Activated T-helper 1 cell treated with anti-CD3 and anti-CD28 coated beads, Interleukin-12 subunit alpha, Interleukin-12 subunit beta, Interleukin-2, Interleukin-4 antibody, amounts not matched to agents 30 ng/mL and 10 ng/mL and 1 ng/mL, durations not matched to agents 14 hours and 24 hours and 36 hours (primary cell): Measurements from ENCODE around the gene ANO2. TPM values are rescaled to one million over a fixed set of nuclear protein-coding genes. Genes with fewer than 3 reads are reported as not detected.
"Not testable (repeated sequence)": the region's sequence is repeated elsewhere in the genome, so short reads cannot be mapped to it uniquely, and the experiment has no call there.

Experiments used
- DNase-seq: peaks from one replicate; pipeline ENCODE4 v3.0.0; 2021; ENCODE audit warnings: low spot score
- H3K27ac Mint-ChIP-seq: one replicate; pipeline ENCODE4 v1.8.0; 2021; ENCODE audit warnings: mild to moderate bottlenecking, mixed read lengths
- H3K27me3 Mint-ChIP-seq: one replicate; pipeline ENCODE4 v1.8.0; 2022; ENCODE audit warnings: mild to moderate bottlenecking, moderate library complexity, mixed read lengths; ENCODE audit not compliant: insufficient read depth
- H3K36me3 Mint-ChIP-seq: one replicate; pipeline ENCODE4 v1.8.0; 2021; ENCODE audit warnings: low read depth, mixed read lengths
- H3K4me1 Mint-ChIP-seq: one replicate; pipeline ENCODE4 v1.8.0; 2021; ENCODE audit warnings: low read depth, mixed read lengths
- H3K4me3 Mint-ChIP-seq: one replicate; pipeline ENCODE4 v1.8.0; 2021; ENCODE audit warnings: mild to moderate bottlenecking, moderate library complexity, mixed read lengths
- H3K9me3 Mint-ChIP-seq: one replicate; pipeline ENCODE4 v1.8.0; 2021; ENCODE audit warnings: mixed read lengths
- intact Hi-C: fragments of 100-400 bp; cut with micrococcal nuclease; formaldehyde crosslinking; loops from one replicate; pipeline ENCODE4 v1.15.1; 2024
- total RNA-seq: library from RNA; stranded (reverse); gene quantifications from 2 replicates; pipeline ENCODE4 v1.2.3, GENCODE V29; 2022

The ANO2 gene
- total RNA-seq, 1 donor from 2014 or later, result not detected

DNA sequence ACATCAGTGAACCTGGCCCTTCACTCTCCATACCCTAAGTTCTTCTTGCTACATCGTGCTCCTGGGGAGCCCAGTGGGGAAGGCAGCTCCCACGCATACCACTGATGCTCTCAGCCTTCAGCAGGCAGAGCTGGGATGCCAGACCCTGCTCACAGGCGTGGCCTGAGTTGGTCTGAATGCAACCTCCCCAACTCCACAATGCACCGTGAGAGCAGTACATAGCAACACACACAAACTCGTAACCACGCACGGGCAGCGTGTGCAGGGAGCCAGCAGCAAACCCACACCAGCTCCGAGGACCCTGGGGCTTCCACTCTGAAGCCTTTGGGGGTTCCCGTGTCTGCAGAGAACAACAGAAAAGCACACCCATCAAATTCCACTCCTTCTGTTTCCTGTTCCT lies 37.3 kb downstream of the ANO2 start:
- intact Hi-C loops, result no loop called here
- Mint-ChIP-seq H3K9me3 (no peaks in the 10 kb centered on the region), H3K4me3 (no peak overlapping the region), H3K36me3 (no peaks in the 10 kb centered on the region), H3K27me3 (no peaks in the 10 kb centered on the region), H3K4me1 (no peaks in the 10 kb centered on the region), H3K27ac (no peak overlapping the region)
- no peak for DNase-seq

DNA sequence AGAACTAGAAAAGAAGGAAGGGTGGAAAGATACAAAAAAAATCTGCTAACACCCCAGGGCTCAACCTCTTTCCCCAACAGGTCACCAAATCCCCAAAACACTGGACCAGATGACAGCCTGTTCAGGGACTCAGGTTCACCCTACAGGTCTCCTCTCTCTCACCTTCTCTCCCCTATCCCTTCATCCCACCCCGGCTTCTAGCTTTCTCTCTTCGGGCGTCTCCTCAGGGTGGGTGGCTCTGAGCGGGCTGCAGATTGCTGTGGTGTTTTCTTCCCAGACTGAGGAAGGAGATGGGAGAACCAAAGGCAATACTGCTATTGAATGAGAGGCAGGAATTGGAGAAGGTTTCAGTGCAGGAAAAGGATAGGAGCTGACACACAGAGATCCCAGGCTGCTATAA lies 39.3 kb downstream of the ANO2 start:
- Mint-ChIP-seq H3K4me3 (no peak overlapping the region), H3K4me1 (no peaks in the 10 kb centered on the region), H3K27ac (no peak overlapping the region), H3K36me3 (no peaks in the 10 kb centered on the region), H3K27me3 (no peaks in the 10 kb centered on the region), H3K9me3 (no peaks in the 10 kb centered on the region)
- intact Hi-C loops, result no loop called here
- DNase-seq, result no peak

DNA sequence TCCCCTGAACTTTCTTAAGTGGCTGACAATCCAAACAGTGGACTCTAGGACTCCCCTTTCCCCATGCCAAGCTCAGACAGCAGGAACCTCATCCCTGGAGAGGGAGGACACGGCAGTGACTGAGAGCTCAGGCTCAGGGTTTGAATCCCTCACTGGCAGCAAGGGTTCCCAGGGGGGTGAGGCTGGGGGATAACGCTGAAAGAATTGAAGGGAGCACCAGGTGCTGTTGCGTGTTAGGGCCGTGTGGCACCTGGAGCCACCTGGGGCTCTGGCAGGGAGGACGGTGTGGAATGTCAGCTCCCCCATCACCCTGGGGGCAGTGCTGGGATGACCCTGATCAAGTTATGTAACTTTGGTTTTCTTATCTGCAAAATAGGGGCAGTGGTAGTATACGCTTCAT lies 40.1 kb downstream of the ANO2 start:
- Mint-ChIP-seq H3K27me3 (no peaks in the 10 kb centered on the region), H3K9me3 (no peaks in the 10 kb centered on the region), H3K27ac (no peak overlapping the region), H3K36me3 (no peaks in the 10 kb centered on the region), H3K4me1 (no peaks in the 10 kb centered on the region), H3K4me3 (no peak overlapping the region)
- DNase-seq, result no peak
- intact Hi-C loops, result no loop called here

- no peak for DNase-seq
- no peak overlapping the region for H3K4me3 Mint-ChIP-seq
- H3K9me3 Mint-ChIP-seq, result no peaks in the 10 kb centered on the region
- intact Hi-C loops, result no loop called here
- no peak overlapping the region for H3K27ac Mint-ChIP-seq
- H3K4me1 Mint-ChIP-seq, result no peaks in the 10 kb centered on the region
- no peaks in the 10 kb centered on the region for H3K27me3 Mint-ChIP-seq
- H3K36me3 Mint-ChIP-seq, result no peaks in the 10 kb centered on the region
Measured at GRCh38 chr12:5904441-5904840, 40.6 kb downstream of the ANO2 start.

GRCh38 chr12:5902736-5903135 lies 42.3 kb downstream of the ANO2 start:
- DNase-seq, result no peak
- Mint-ChIP-seq H3K4me1 (no peaks in the 10 kb centered on the region), H3K27me3 (peaks cover under 1% of the 10 kb centered on the region), H3K9me3 (no peaks in the 10 kb centered on the region), H3K4me3 (no peak overlapping the region), H3K27ac (no peak overlapping the region), H3K36me3 (no peaks in the 10 kb centered on the region)
- intact Hi-C loops, result no loop called here

DNA sequence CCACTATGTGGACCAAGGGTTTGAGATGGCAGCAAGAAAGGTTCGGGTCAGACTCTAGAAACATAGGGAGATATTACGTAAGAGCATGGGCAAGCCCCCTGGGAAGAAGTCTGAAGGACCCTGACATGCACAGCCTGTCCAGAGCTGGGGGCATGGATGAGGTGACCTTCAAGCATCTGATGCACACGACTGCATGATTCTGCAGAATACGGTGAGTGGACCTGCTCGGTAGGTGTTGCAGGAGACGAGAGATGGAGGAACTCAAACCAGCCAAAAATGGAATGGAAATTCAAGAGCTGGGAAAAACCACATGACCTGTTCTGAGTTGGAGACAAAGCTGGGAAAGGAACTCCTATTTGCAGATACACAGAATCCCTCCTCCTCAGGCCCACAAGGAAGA lies 43.6 kb downstream of the ANO2 start:
- Mint-ChIP-seq H3K27ac (no peak overlapping the region), H3K9me3 (no peaks in the 10 kb centered on the region), H3K4me3 (no peak overlapping the region), H3K4me1 (no peaks in the 10 kb centered on the region), H3K36me3 (no peaks in the 10 kb centered on the region), H3K27me3 (peaks cover 1% of the 10 kb centered on the region)
- no peak for DNase-seq
- intact Hi-C loops, result no loop called here

DNA sequence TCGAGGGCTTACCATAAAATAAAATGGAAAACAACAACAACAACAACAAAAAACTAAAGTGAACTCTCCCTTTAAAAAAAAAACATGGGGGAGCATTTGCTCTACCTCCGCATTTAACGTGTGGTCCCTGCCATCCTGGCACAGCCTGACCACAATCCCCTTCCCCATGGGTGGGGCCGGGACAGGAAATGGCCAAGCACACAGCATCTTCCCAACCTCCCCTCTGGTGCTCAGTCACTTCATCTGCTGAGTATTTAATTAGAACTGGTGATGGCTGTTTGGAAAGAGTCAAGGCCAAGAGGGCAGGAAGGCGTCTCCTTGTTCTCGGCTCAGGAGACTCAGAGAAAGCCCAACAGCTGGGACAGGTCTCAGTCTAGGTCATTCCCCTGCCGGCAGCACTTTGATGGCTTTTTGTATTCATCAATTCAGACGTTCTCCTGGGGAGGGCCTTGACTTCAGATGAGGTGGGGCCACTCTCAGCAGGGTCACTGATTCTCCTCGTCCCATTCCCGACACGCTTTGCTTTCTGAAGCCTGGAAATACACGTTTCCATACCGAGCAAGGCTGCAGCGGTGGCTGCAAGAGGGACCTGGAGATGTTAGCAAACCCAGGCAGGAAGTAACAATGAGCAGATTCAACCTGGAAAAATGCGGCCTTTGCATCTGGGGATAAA lies 44.4 kb downstream of the ANO2 start:
- Mint-ChIP-seq H3K27ac (no peak overlapping the region), H3K4me3 (no peak overlapping the region), H3K4me1 (no peaks in the 10 kb centered on the region), H3K9me3 (no peaks in the 10 kb centered on the region), H3K27me3 (peaks cover 1% of the 10 kb centered on the region), H3K36me3 (no peaks in the 10 kb centered on the region)
- intact Hi-C loops, result no loop called here
- no peak for DNase-seq

- Mint-ChIP-seq H3K9me3 (no peaks in the 10 kb centered on the region), H3K27me3 (peaks cover 1% of the 10 kb centered on the region), H3K4me1 (no peaks in the 10 kb centered on the region), H3K4me3 (no peak overlapping the region), H3K36me3 (no peaks in the 10 kb centered on the region), H3K27ac (no peak overlapping the region)
- DNase-seq, result no peak
- intact Hi-C loops, result no loop called here
Measured at GRCh38 chr12:5900076-5900475, 45.0 kb downstream of the ANO2 start.

GRCh38 chr12:5899675-5900074 lies 45.4 kb downstream of the ANO2 start:
- H3K27me3 Mint-ChIP-seq, result peaks cover 3% of the 10 kb centered on the region
- no peaks in the 10 kb centered on the region for H3K36me3 Mint-ChIP-seq
- H3K9me3 Mint-ChIP-seq, result no peaks in the 10 kb centered on the region
- H3K27ac Mint-ChIP-seq, result no peak overlapping the region
- H3K4me1 Mint-ChIP-seq, result no peaks in the 10 kb centered on the region
- intact Hi-C loops, result no loop called here
- H3K4me3 Mint-ChIP-seq, result no peak overlapping the region
- DNase-seq, result no peak

DNA sequence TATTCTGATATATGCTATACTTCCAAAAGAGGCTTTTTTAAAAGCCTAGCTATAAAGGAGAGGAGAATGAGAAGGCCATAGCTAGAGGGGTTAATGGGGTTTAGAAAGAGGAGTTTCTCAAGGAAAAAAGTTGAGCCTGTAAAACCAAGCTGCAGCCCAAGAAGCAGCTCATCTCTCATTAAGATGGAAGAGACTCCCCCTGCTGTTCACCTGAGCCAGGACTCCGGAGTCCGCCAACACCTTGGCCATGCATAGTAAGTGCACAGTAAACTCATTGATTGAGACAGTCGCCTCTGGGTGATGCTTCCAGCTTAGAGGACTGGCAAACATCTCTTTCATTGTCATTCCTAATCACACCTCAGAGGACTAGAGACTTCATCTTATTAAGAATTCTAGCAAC lies 46.2 kb downstream of the ANO2 start:
- DNase-seq, result no peak
- Mint-ChIP-seq H3K27ac (no peak overlapping the region), H3K4me3 (no peak overlapping the region), H3K4me1 (no peaks in the 10 kb centered on the region), H3K9me3 (no peaks in the 10 kb centered on the region), H3K36me3 (no peaks in the 10 kb centered on the region), H3K27me3 (peaks cover 4% of the 10 kb centered on the region)
- intact Hi-C loops, result no loop called here

- intact Hi-C loops, result no loop called here
- Mint-ChIP-seq H3K27me3 (peaks cover 19% of the 10 kb centered on the region), H3K4me3 (no peak overlapping the region), H3K36me3 (no peaks in the 10 kb centered on the region), H3K27ac (no peak overlapping the region), H3K9me3 (peaks cover 4% of the 10 kb centered on the region), H3K4me1 (no peaks in the 10 kb centered on the region)
- DNase-seq, result no peak
Measured at GRCh38 chr12:5889381-5890047, 55.5 kb downstream of the ANO2 start.

- DNase-seq, result no peak
- no peaks in the 10 kb centered on the region for H3K4me1 Mint-ChIP-seq
- peaks cover 19% of the 10 kb centered on the region for H3K27me3 Mint-ChIP-seq
- intact Hi-C loops, result no loop called here
- H3K9me3 Mint-ChIP-seq, result peaks cover 4% of the 10 kb centered on the region
- H3K4me3 Mint-ChIP-seq, result no peak overlapping the region
- no peak overlapping the region for H3K27ac Mint-ChIP-seq
- H3K36me3 Mint-ChIP-seq, result no peaks in the 10 kb centered on the region
Measured at GRCh38 chr12:5888816-5889315, 56.2 kb downstream of the ANO2 start.

DNA sequence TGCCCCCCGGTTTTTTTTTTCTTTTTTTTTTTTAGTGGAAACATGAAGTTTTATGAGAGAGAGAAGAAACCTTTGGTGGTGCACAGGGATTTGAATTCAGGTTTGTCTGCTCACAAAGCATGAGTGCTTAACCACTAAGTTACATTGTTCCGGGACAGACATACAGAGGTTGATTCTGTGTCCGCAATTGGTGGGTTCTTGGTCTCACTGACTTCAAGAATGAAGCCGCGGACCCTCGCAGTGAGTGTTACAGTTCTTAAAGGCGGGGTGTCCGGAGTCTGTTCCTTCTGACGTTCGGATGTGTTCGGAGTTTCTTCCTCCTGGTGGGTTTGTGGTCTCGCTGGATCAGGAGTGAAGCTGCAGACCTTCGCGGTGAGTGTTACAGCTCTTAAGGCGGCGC lies 57.2 kb downstream of the ANO2 start:
- H3K27ac Mint-ChIP-seq, intact Hi-C loops, H3K36me3 Mint-ChIP-seq, H3K4me1 Mint-ChIP-seq, DNase-seq, H3K9me3 Mint-ChIP-seq: not testable (repeated sequence)
- H3K4me3 Mint-ChIP-seq, result peak overlapping the region; percentile 43
- H3K27me3 Mint-ChIP-seq, result peaks cover 17% of the 10 kb centered on the region
